Motor neuron (in vitro differentiated cells): ENCODE data around the gene EDEM2. TPM values are rescaled to one million over a fixed set of nuclear protein-coding genes. Genes with fewer than 3 reads are reported as not detected.
"Not testable (repeated sequence)": the region's sequence is repeated elsewhere in the genome, so short reads cannot be mapped to it uniquely, and the experiment has no call there.

Experiments used
- ATAC-seq, 8 experiments: fragments of 200-7000 bp; cut with Tn5 transposase; replicated peaks in 6 of 8; 2 replicates each; pipeline ENCODE4 v1.8.0; 2021; ENCODE audit warnings: mild to moderate bottlenecking in 8 of 8, moderate library complexity in 8 of 8
- H3K27ac ChIP-seq, 2 donors: fragments of 250-450 bp; sonication (Bioruptor Pico); 2 replicates each; pipeline ENCODE4 v1.9.0; 2021; ENCODE audit warnings: antibody characterized with exemption in 2 of 2, mild to moderate bottlenecking in 2 of 2, moderate library complexity in 1 of 2
- H3K4me1 ChIP-seq, 2 donors: fragments of 250-450 bp; sonication (Bioruptor Pico); replicated peaks in 1 of 2; 2 replicates each; pipeline ENCODE4 v1.6.1; 2021; ENCODE audit warnings: antibody characterized with exemption in 2 of 2, mild to moderate bottlenecking in 2 of 2, moderate library complexity in 1 of 2
- H3K4me3 ChIP-seq, 5 donors: fragments of 250-450 bp; sonication (Bioruptor Pico); 2 replicates each; pipeline ENCODE4 v1.9.0; 2021; ENCODE audit warnings: antibody characterized with exemption in 5 of 5, mild to moderate bottlenecking in 5 of 5, moderate library complexity in 4 of 5
- WGBS, 10 experiments: fragments of 450-650 bp; shearing (Covaris generic); methylation state at CpG; one replicate each; pipeline ENCODE4 v1.0.0; 2022; 5-methylcytosine and 5-hydroxymethylcytosine counted together
- in situ Hi-C, 9 experiments: fragments of 400-800 bp; cut with MboI; loops; one replicate each; pipeline ENCODE4 v1.15.0; 2021; ENCODE audit warnings: low sequenced_read_pairs in 9 of 9, low pct_unique_long_range_greater_than_20kb in 2 of 9; ENCODE audit not compliant: unreplicated experiment in 9 of 9
- total RNA-seq, 8 experiments: library from RNA; unstranded; fragments of 300-600 nt; gene quantifications; 2 replicates each; pipeline versions ENCODE4 v1.2.3 to v1.2.4, GENCODE V29; 2022

Gene EDEM2
- total RNA-seq, 8 experiments from 2014 or later = 7.0 to 52.5 (median 13.9) TPM

DNA sequence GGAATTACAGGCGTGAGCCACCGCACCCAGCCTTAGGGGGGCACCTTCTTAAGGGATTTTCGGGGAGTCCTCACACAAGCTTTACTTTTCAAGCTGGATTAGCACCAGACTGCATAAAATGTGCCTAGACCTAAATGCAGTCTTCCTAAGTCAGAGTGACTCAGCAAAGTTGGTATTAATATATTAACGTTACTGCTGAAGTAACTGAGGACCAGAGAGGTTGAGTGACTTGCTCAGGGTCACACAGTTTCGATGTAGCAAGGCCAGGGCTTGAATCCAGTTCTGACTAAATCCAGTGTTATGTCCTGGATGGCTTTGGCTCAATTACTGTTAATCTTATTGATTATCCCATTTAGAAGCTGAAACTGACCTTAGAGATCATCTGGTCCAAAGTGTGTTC is 13.4 kb downstream of the EDEM2 start:
- Histone ChIP-seq H3K4me3 (no peak overlapping the region), H3K4me1 (no peaks in the 10 kb centered on the region), H3K27ac (no peak overlapping the region)
- in situ Hi-C loops = no loop called here
- ATAC-seq = no peak
- WGBS, 10 experiments = 69 to 100% (median 89%) methylated on average over 1 to 4 of the region's 5 CpGs; no CpG with 5 or more reads in 4 of the 10 experiments

DNA sequence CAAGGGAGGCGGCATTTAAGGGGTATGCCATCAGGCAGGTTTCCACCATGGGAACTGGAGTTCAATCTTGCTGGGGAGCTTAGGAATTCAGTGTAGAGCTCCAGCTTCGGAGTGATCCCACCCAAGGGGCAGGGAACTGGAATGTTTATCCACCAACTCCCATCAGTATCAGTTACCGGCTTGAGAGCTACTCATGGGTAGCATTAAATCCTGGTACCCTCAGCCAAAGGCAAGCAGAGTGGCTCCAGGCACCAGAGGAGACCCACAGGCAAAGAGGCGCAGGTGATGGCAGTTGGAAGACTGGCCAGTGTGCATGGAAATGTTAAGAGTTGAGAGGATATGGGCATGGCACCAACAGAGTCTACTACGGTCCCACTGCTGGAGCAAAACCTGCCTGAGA is 14.1 kb downstream of the EDEM2 start:
- Histone ChIP-seq H3K4me3 (no peak overlapping the region), H3K27ac (no peak overlapping the region), H3K4me1 (no peaks in the 10 kb centered on the region)
- in situ Hi-C loops = no loop called here
- no peak for ATAC-seq
- WGBS, 10 experiments = 75 to 100% (median 95%) methylated on average over 1 to 5 of the region's 5 CpGs; no CpG with 5 or more reads in 2 of the 10 experiments

GRCh38 chr20:35131934-35132333 is 15.2 kb downstream of the EDEM2 start:
- 83 to 100% (median 93%) methylated on average over 1 to 3 of the region's 4 CpGs; no CpG with 5 or more reads in 3 of the 10 experiments for WGBS, 10 experiments
- in situ Hi-C loops = no loop called here
- Histone ChIP-seq H3K27ac (no peak overlapping the region), H3K4me3 (no peak overlapping the region), H3K4me1 (no peaks in the 10 kb centered on the region)
- no peak for ATAC-seq

DNA sequence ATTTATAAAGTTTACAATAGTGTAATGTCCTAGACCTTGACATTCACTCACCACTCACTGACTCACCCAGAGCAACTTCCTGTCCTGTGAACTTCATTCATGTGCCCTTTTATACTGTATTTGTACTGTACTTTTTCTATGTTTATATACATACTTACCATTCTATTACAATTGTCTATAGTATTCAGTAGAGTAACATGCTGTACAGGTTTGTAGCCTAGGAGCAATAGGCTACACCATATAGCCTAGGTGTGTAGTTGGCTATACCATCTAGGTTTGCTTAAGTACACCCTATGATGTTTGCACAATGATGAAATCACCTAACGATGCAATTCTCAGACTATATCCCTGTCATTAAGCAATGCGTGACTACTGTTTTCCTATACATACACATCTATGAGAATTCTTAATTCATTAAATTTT is 17.5 kb downstream of the EDEM2 start:
- Histone ChIP-seq H3K27ac (no peak overlapping the region), H3K4me3 (no peak overlapping the region), H3K4me1 (no peaks in the 10 kb centered on the region)
- in situ Hi-C loops = no loop called here
- ATAC-seq = no peak
- 84 to 100% (median 90%) methylated on average over 1 to 2 of the region's 2 CpGs; no CpG with 5 or more reads in 1 of the 10 experiments for WGBS, 10 experiments

GRCh38 chr20:35125753-35126152 is 21.4 kb downstream of the EDEM2 start:
- H3K27ac ChIP-seq = no peak overlapping the region
- in situ Hi-C loops = no loop called here
- 73 to 100% (median 100%) methylated on average over 1 to 4 of the region's 5 CpGs; no CpG with 5 or more reads in 1 of the 10 experiments for WGBS, 10 experiments
- no peak for ATAC-seq
- H3K4me3 ChIP-seq = no peak overlapping the region
- no peaks in the 10 kb centered on the region for H3K4me1 ChIP-seq

DNA sequence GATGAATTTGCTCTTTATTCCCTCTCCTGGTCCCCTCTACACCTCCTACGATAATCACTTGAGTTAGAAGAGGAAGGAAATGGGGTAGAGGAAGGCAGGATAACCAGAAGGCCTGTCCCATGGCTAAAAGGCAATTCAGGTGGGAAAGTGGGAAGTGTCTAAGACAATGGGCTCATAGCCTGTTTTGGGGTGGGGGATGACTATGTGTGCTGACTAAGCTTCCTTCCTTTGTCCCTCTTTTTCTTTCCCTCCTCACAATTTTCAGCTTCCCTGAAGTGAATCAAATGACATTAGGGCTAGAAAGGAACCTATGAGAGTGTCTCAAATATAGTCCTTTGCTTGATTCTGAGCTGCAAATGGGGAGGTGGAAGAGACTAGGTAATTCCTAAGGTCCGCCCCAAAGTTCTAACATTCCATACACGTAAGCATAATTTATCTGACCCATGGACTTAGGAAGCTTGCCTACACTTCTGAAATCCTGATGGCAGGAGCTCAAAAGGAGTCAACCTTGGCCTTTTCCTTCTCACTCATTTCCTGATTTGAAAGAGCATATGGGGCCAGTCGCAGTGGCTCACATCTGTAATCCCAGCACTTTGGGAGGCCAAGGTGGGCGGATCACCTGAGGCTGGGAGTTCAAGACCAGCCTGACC is 24.3 kb downstream of the EDEM2 start:
- in situ Hi-C loops = no loop called here
- Histone ChIP-seq H3K27ac (no peak overlapping the region), H3K4me3 (no peak overlapping the region), H3K4me1 (no peaks in the 10 kb centered on the region)
- ATAC-seq = no peak
- 96 to 100% (median 100%) methylated on average over 1 to 3 of the region's 5 CpGs; no CpG with 5 or more reads in 4 of the 10 experiments for WGBS, 10 experiments

- Histone ChIP-seq H3K27ac (no peak overlapping the region), H3K4me1 (no peaks in the 10 kb centered on the region), H3K4me3 (no peak overlapping the region)
- in situ Hi-C loops = no loop called here
- WGBS, 10 experiments = 69 to 100% (median 83%) methylated on average over 1 to 4 of the region's 7 CpGs; no CpG with 5 or more reads in 3 of the 10 experiments
- no peak for ATAC-seq
Measured at GRCh38 chr20:35121186-35121585, 25.9 kb downstream of the EDEM2 start.

GRCh38 chr20:35120012-35120701 is 27.0 kb downstream of the EDEM2 start:
- 74 to 100% (median 100%) methylated on average over 2 to 5 of the region's 8 CpGs for WGBS, 10 experiments
- Histone ChIP-seq H3K4me3 (no peak overlapping the region), H3K4me1 (no peaks in the 10 kb centered on the region), H3K27ac (no peak overlapping the region)
- no peak for ATAC-seq
- in situ Hi-C loops = no loop called here

DNA sequence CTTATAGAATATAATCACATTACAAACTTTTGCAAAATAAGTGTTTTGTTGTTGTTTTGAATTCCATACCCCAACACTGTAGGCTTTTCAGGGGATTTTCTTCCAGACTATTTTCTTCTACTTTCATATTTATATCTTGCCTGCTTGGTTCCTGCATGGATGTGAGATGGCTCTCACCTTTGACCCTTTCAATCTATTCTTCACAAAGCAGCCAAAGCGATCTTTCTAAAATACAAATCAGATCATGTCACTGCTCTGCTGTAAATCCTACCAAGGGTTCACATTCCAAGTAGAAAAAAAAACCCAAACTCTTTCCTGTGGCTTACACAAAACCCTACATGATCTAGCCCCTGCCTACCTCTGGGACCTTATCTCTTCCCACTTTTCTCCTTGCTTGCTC is 29.5 kb downstream of the EDEM2 start:
- H3K4me3 ChIP-seq = no peak overlapping the region
- WGBS, 10 experiments = 83 to 100% (median 100%) methylated on average over 1 of the region's 1 CpG; no CpG with 5 or more reads in 2 of the 10 experiments
- no peak for ATAC-seq
- no peaks in the 10 kb centered on the region for H3K4me1 ChIP-seq
- in situ Hi-C loops = no loop called here
- H3K27ac ChIP-seq = no peak overlapping the region

GRCh38 chr20:35117196-35117595 is 29.9 kb downstream of the EDEM2 start:
- in situ Hi-C loops = no loop called here
- Histone ChIP-seq H3K27ac (no peak overlapping the region), H3K4me3 (no peak overlapping the region), H3K4me1 (no peaks in the 10 kb centered on the region)
- no peak for ATAC-seq

GRCh38 chr20:35116258-35116657 is 30.9 kb downstream of the EDEM2 start:
- H3K27ac ChIP-seq = no peak overlapping the region

DNA sequence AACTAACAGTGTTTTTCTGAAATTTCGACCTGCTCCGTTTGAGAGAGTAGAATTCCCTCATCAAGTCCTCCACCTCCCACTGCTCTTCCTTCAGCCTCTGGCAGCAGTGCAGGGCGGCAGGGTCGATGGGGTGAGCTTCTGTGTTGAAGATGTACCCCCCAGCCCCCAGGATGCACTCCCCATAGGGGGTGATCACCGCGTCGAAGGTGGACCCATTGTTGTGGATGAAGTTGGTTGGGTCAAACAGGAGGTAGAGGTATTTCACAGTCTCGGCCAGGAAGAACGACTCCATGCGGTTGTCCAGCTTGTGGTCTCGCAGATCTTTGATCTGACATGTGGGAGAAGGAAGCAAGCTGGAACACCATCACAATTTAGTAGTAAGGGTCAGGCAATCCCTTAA is 31.5 kb downstream of the EDEM2 start:
- H3K27ac ChIP-seq = no peak overlapping the region
- ATAC-seq = no peak
- in situ Hi-C loops = no loop called here
- WGBS, 10 experiments = 83 to 100% (median 86%) methylated on average over 3 to 8 of the region's 11 CpGs; no CpG with 5 or more reads in 3 of the 10 experiments
- no peak overlapping the region for H3K4me3 ChIP-seq
- H3K4me1 ChIP-seq = no peaks in the 10 kb centered on the region

More at GRCh38 chr20:35116258-35116657, 30.9 kb downstream of the EDEM2 start:
- in situ Hi-C loops = no loop called here
- no peaks in the 10 kb centered on the region for H3K4me1 ChIP-seq
- no peak for ATAC-seq
- 80 to 100% (median 90%) methylated on average over 1 to 3 of the region's 4 CpGs; no CpG with 5 or more reads in 1 of the 10 experiments for WGBS, 10 experiments
- H3K4me3 ChIP-seq = no peak overlapping the region

- H3K27ac ChIP-seq, in situ Hi-C loops, H3K4me3 ChIP-seq: not testable (repeated sequence)
Measured at GRCh38 chr20:35112276-35112675, 34.9 kb downstream of the EDEM2 start.

More at GRCh38 chr20:35112276-35112675, 34.9 kb downstream of the EDEM2 start:
- not testable (repeated sequence) for H3K4me1 ChIP-seq, ATAC-seq
- 20 to 100% (median 85%) methylated on average over 1 to 5 of the region's 5 CpGs; no CpG with 5 or more reads in 1 of the 10 experiments for WGBS, 10 experiments
